DLD1 (cell line): Measurements from ENCODE around the gene EML6.
"Not testable (repeated sequence)": the region's sequence is repeated elsewhere in the genome, so short reads cannot be mapped to it uniquely, and the experiment has no call there.

Experiments used
- in situ Hi-C: cut with HindIII; loops from 2 replicates; pipeline ENCODE4 v1.10.0; 2017; ENCODE audit warnings: low sequenced_read_pairs

The EML6 gene

DNA sequence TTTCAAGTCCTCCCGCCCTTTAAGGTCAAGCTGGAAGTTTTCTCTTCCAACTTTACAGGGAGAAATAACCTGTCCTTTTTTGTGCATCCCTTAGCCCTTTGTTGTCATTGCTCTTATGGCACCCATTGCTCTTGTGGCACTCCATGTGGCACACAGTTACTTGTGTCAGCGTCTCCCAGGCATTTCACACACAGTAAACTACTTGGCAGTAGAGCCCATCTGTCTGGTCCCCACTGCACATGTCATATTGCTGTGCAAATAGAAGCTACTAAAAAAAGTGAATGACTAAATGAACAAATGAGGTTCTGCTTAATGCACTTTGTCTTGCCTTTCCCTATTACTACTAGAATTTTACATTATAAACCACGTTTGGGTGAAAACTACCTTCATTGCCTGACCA is 149.3 kb downstream of the EML6 start:
- in situ Hi-C loops: no loop called here

DNA sequence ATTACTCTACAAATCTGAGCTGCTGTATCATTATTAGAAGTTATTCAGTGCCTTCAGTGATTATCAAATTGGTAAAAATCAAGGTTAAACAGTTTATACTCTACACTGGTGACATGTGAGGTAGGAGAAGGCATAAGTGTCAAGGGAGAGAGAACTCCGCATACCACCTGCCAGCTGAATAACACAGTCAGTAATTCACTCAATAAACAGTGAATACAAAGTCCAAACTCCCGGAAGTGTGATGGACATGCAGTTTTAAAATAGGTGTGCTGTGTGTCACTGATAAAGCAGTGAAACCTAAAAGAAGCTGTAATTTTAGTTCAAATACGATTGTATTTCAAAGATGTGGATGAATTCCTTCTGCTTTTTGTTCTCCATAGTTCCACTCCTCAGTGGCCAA is 149.8 kb downstream of the EML6 start:
- in situ Hi-C loops: not testable (repeated sequence)

DNA sequence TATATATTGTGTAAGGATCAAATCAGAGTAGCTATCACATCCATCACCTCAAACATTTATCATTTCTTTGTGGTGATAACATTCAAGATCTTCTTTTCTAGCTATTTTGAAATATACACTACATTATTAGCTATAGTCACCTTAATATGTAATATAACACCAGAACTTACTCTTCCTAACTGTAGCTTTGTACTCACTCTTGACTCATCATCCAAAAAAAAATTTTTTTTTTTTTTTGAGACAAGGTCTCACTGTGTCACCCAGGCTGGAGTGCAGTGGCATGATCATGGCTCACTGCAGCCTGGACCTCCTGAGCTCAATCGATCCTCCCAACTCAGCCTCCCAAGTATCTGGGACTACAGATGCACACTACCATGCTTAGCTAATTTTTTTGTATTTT is 153.3 kb downstream of the EML6 start:
- in situ Hi-C loops: loop anchor here (5.0 kb wide), 1 partner anchor 104 kb away; no protein-coding TSS in a partner anchor

DNA sequence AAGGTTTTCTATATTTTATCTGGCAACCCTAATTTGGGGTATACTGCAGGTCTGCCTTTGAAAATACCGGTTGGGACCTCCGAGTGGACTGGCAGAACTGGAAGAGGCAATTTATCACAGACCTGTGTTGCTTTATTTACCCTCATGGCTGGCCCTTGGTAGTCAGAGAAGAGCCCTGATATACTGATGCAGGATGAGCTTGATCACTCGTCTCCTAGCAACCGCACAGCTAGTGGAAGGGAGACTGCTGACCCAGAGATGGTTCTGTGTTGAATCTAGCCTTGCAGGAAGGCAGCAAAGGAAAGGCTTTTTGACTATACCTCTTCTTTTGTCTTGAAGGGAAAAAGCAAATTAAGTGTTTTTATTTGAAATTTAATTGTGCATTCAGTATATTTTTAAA is 154.7 kb downstream of the EML6 start:
- in situ Hi-C loops: loop anchor here (5.0 kb wide), 1 partner anchor 106 kb away; no protein-coding TSS in a partner anchor

DNA sequence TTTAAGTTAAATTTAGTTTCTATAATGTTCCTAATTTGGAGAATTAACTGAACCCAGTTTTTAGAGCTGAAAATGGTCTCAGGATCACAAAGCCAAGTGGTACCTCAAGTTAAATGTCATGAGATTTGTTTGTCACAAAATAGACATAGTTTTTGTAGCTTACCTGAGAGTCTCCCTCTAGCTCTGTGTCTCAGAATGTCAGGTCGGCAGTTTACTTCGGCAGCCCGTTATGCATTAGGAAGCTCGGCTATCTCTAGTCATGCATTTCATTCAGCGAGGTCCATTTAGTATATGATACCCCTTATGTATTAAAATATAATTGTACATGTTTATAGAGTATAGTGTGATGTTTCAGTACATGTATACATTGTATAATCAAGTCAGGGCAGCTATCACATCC is 155.6 kb downstream of the EML6 start:
- in situ Hi-C loops: loop anchor here (5.0 kb wide), 1 partner anchor 107 kb away; no protein-coding TSS in a partner anchor

DNA sequence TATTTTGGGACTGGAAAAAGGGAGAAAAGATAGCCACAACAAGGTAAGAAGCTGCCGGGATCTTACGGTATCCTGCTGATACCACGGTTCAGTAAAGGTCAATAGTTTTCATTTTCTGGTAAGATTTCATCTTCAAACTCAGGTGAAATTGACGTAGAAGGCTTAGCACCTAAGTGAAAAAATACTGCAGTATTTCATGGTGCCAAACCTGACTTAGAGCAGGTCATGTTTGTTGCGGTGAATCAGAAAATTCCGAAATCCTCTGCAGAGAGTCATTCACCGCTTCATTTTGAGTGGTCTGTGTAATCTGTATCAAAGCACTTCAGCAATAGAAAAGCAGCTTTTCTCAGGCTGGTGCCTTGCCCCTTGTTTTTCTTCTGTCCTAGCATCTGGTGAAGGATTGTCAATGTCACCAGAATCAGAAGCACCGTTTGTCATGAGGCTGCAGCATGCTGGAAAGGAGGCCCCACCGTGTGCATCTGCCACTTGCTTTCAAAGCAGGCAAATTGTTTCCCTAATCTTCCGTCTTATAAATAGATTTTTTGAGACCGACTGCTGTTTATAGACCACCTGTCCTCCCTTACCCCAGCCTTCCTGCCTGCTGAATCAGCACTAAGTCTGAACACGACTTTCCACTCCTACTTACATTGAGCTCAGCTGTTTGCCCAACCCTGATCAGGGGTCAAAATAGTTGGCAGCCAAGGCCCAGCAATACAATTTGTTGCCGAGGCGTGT is 156.3 kb downstream of the EML6 start:
- in situ Hi-C loops: loop anchor here (5.0 kb wide), 1 partner anchor 107 kb away; no protein-coding TSS in a partner anchor

DNA sequence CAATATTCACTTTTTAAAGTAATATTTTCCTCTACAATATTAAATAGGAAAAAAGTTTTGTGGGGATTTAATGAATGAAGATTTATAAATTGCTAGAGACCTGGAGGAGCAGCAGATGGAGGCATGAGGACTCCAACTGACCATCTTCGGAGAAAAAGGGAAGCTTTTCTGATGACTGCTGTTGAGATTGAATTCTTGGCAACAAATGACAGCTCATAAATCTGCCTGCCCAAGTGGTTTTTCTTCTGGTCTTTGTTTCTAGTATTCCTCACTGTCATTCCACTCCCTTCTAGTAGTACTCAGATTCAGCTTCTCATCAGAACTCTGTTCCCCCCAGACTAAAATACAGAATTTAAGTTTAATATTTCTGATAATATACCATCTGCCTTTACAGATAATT is 157.0 kb downstream of the EML6 start:
- in situ Hi-C loops: no loop called here

DNA sequence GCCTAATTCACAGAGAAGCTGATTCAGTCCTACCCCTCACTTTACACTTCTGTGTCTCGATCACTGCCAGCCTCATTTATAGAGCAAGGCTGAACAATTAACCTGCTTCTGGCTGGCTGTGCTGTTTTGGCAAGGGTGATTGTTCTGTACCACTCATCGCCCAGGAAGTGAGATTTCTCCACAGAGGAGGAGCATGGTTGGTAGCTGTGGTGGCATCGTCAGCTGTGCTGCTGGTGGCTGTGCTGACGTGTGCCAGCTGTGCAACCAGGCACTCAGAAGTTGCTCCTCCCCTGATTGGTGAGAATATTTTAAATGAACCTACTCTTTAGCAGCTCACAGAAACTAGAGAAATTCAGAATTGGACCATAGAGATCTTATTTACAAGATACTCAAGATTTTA is 158.3 kb downstream of the EML6 start:
- in situ Hi-C loops: no loop called here

DNA sequence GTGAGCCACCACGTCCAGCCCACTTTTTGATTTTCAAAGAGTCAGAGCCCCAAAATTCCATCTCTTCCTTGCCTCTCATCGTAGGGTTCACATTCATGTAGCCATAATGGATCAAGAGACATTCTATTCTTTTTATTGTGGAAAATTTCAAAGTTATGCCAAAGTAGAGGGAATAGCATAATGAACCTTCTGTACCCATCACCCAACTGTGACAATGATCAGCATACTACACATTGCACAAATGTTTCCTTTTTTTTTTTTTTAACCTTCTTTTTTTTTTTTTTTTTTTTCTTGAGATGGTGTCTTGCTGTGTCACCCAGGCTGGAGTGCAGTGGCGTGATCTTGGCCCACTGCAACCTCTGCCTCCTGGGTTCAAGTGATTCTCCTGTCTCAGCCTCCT is 162.4 kb downstream of the EML6 start:
- in situ Hi-C loops: no loop called here

DNA sequence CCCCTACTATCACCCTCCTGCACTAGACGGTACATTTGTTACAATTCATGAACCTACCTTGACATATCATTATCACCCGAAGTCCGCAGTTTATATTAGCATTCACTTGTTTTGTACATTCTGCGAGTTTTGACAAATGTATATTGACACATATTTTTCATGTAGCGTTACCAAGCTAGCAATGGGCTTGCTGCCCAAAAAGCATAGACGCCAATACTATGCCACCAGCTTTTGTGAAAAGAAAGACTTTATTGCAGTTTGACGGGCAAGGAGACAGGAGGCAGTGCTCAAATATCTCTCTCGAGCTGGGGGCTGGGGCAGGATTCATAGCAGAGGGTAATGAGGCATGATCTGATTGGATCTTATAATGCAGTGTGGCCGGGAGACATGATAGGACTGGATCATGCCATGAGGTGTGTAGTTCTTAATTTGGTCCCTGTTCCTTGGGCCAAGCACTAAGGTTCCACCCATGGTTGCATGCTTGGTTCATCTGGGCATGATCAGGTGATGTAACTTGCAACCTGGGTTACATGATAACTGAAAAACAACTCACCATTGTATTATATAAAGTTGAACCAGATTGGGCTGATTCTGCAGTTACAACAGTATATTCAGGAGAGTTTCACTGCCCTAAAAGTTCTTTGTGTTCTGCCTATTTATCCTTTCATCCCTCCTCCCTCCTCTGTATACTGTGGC is 164.5 kb downstream of the EML6 start:
- in situ Hi-C loops: no loop called here

DNA sequence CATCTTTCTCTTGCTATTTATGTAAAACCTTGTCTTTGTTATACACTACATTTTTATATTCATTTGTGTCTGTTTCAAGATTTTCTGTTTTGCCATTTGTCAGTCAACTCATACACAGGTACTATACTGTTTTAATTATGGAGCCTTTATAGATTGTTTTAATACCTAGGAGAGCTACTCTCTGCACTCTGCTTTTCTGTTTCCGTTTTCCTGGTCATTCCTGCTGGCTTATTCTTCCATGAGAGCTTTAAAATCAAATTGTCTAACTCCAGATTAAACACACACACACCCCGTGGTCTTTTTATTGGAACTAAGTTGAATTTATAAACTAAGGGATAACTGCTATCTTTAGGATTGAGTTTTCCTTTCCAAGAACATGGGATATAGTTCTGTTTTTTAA is 165.6 kb downstream of the EML6 start:
- in situ Hi-C loops: no loop called here

DNA sequence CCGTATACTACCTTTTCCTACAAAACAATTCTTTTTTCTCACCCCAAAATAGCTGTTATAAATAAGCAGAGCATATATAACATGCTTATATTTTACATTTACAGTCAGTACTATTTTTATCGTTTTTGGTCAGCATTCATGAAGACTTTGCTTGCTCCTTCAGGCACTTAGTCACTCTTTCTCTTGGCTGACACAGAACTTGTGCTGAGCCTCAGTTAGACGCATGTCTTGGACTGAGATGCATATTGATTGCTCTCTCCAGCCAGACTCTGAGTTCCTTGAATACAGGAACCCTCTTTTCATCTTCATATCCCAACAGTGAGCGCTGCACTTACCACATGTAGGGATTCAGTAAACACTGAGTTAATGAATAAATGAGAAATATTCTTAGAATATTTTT is 168.4 kb downstream of the EML6 start:
- in situ Hi-C loops: no loop called here

DNA sequence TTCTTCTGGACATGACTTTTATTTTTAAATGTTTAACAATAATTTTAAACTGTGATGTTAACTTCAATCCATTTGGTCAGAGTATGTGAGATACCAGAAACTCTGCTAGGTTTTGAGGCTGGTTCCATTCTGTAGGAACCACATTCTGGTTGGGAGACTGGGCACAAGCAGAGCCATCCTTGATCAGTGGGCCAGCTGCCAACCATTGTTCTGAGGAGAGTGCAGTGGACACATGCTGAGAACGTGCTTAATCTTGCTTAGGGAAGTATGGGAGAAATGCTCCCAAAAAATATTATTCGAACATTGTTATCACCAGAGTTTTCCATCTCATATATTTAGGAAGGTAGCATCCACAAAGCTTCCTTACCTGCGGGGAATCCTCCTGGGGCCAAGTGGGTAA is 171.0 kb downstream of the EML6 start:
- in situ Hi-C loops: no loop called here

DNA sequence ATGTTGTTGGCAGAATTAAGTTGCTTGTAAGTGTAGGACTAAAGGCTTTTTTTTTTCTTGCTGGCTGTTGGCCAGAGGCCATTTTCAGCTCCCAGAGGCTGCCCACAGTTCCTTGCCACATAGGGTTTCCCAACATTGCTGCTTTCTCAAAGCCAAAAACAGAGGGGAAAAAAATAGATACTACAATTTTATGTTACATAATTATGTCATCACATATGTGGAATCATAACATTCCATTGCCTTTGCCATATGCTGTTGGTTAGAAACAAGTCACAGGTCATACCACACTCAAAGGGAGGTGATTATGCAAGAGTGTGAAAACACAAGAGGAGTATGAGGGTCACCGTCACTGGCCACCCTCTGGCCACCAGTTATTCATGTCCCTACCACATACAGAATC is 172.3 kb downstream of the EML6 start:
- in situ Hi-C loops: no loop called here

DNA sequence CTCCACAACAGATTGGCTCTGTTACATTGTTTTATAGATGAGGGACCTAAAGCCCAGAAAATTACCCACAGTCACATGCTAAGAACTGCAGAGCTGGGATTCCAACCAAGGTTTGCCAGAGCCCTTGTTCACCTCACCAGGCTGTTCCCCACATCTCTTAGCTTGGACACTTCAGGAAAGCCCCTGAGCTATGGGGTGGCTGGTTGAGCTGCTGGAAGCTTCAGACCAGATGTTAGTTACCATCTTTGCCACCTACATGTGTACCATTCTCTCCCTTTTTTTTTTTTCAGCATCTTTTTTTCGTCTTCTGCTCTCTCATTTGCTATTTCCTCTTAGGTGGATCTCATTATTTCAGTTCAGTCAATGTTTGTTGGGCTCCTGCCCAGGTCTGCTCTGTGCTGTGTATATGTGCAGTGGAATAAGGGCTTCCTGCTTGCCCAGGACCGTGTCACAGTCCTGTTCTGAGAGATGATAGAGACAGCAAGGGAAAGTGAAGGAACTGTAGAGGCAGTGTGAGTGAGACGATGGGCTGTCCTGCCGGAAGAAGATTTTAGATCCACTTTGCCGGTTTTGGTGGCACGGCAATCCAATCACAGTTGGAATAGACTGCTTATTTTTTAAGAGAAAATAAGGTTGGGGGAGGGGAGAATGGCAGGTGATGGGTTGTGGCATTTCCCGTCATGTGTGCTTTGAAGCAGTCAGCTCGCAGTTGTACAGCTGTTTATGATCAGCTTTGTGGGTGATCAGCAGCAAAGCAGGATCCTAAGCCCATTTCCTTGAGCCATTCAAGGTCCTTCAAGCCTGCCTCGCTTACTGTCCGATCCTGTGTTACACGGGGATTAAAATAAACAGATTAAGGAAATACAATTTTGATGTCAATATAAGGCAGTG is 174.2 kb downstream of the EML6 start:
- in situ Hi-C loops: no loop called here

DNA sequence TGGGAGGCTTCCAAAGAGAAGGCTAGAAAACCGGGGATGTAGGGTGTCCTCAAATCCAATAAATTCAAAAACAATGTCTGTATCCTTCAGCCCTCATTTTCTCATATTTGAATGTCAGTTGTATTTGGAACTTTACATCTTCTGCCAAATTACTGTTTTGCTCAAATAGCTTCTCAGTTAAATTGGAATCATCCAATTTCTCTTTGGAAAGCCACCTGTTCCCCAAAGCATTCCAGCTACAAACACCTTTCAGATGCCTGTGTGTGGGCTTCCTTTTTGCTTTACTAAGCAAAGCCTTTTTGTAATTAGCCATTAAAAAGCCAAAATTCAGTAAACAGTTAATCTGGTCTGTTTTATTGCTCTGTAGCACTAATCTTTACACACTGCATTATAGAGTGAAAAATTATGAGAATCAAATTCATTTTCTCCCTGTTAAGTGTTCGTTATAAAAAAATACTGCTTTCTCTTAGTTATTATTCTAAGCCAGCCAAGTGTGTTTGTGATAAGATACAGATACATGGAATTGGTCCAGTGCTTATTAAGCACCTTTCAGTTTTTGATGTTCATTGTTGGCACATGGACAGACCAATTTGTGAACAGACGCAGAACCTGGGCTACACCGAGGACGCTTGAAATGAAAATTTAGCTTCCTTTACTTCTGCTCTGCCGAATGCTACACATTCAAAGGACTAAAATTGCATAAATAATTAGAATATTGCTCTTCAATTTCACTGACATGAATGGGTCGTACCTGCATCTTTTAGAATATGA is 175.2 kb downstream of the EML6 start:
- in situ Hi-C loops: no loop called here

DNA sequence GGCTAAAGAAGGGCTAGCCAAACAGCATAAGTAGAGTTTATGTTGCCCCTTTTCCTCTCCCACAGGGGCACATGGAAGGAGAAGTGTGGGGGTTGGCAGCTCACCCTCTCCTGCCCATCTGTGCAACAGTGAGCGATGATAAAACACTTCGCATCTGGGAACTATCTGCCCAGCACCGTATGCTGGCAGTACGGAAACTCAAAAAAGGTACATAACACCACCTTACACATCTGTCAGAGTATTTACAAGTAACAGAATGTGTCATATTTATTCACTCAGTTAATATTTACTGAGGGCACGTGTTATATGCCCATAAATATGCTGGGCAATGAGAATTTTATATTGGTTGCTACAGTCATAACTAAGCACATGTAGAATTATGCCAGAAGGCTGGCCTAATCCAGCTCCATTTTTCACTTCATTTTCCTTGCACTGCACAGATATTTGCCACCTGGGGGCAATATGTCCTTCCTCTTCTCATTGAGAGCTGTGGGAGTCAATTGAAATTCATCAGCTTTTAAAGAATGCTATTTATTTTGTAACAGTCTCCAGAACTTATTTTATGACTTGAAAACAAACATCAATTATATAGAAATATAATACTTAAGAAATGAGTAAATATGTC is 176.2 kb downstream of the EML6 start:
- in situ Hi-C loops: no loop called here

DNA sequence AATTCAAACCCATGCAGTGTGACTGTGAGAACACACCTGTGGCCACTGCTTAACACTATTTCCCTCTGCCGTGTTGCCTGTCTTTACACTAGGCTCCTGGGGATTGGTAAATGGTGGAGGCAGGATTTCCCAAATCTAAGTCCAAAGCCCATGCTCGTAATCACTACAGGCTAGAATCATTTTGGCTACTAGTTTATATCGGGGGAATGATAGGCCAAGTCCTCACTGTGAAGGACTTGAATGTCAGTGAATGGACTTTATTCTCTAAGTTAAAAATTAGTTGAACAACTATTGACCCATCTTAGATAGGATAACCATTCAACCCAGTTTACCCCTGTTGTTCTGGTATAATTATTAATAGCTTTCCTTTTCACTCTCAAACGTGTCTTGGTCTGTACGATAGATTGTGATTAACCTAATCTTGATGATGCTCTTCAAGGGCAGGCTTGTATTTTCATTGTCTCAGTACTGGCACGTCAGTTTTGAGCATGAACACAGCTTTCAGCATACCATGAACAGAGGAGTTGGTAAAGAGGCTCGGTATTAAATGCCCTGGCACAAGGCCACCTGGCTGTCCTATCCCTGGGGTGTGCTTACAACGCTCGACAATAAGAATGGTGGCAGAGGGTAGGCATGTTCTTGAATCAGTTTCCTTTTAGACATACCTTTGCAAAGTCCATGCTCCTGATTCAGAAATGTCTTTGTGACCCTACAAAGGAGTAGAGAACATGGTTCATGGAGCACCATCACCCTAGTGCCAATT is 177.9 kb downstream of the EML6 start:
- in situ Hi-C loops: no loop called here

DNA sequence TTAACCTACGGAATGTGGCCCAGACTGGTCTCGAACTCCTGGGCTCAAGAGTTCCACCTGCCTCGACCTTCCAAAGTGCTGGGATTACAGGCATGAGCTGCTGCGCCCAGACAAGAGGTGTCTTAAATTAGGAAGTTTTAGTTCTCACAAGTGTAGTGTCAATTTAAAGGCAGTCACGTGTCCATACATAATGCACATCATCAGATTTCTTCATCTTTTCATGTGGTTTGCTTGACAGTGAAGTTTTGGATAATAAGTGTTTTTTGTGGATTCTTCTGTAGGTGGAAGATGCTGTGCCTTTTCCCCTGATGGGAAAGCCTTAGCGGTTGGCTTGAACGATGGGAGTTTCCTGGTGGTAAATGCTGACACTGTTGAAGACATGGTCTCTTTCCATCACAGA is 179.3 kb downstream of the EML6 start:
- in situ Hi-C loops: no loop called here
